ENCODE results near the gene ABCA7.
A peak's percentile ranks its signal among the peaks of the same experiment; 100 is the strongest.

The ABCA7 gene

GRCh38 chr19:1076046-1076386 lies 36.1 kb downstream of the ABCA7 start:
- H3K4me2 ChIP-seq, result no peak overlapping the region

GRCh38 chr19:1076951-1077350 lies 37.0 kb downstream of the ABCA7 start:
- no peak overlapping the region for H3K9ac ChIP-seq
- no peaks in the 10 kb centered on the region for H3K36me3 ChIP-seq (ENCODE audit: insufficient read depth)
- peak overlapping the region; percentile 22 for H3K4me2 ChIP-seq

More at GRCh38 chr19:1076046-1076386, 36.1 kb downstream of the ABCA7 start:
- H3K79me2 ChIP-seq (ENCODE audit: insufficient read depth, low read depth), result no peaks in the 10 kb centered on the region
- no peaks in the 10 kb centered on the region for H3K27me3 ChIP-seq (ENCODE audit: insufficient read depth, low read depth)
- H3K27ac ChIP-seq, result no peak overlapping the region; the same call in 1 of the 2 replicates
- H4K20me1 ChIP-seq (ENCODE audit: insufficient read depth), result no peaks in the 10 kb centered on the region
- H3K4me3 ChIP-seq (IDR thresholded peaks at IDR 0.05; ENCODE audit: insufficient read depth, low read depth, low read length), result no peak overlapping the region
- peaks cover 29% of the 10 kb centered on the region for H3K4me1 ChIP-seq (ENCODE audit: low read depth, poor library complexity, severe bottlenecking)
- TF ChIP-seq CTCF (conservative IDR thresholded peaks at IDR 0.05; ENCODE audit: low read depth, low read length), result no peak
- no peak overlapping the region for H3K9ac ChIP-seq
- H2AFZ ChIP-seq (ENCODE audit: low read depth), result no peak overlapping the region
- H3K36me3 ChIP-seq (ENCODE audit: insufficient read depth), result no peaks in the 10 kb centered on the region

GRCh38 chr19:1079566-1080111 lies 39.7 kb downstream of the ABCA7 start:
- Histone ChIP-seq H3K4me3 (IDR thresholded peaks at IDR 0.05; ENCODE audit: insufficient read depth, low read depth, low read length) (no peak overlapping the region), H3K27me3 (ENCODE audit: insufficient read depth, low read depth) (no peaks in the 10 kb centered on the region), H3K9ac (no peak overlapping the region), H3K4me1 (ENCODE audit: low read depth, poor library complexity, severe bottlenecking) (peaks cover 29% of the 10 kb centered on the region), H4K20me1 (ENCODE audit: insufficient read depth) (no peaks in the 10 kb centered on the region), H3K27ac (no peak overlapping the region), H3K36me3 (ENCODE audit: insufficient read depth) (no peaks in the 10 kb centered on the region), H3K4me2 (no peak overlapping the region), H2AFZ (ENCODE audit: low read depth) (no peak overlapping the region), H3K79me2 (ENCODE audit: insufficient read depth, low read depth) (no peaks in the 10 kb centered on the region)
- no peak for TF ChIP-seq CTCF (conservative IDR thresholded peaks at IDR 0.05; ENCODE audit: low read depth, low read length)

More at GRCh38 chr19:1076951-1077350, 37.0 kb downstream of the ABCA7 start:
- no peaks in the 10 kb centered on the region for H3K79me2 ChIP-seq (ENCODE audit: insufficient read depth, low read depth)
- H2AFZ ChIP-seq (ENCODE audit: low read depth), result no peak overlapping the region
- peaks cover 29% of the 10 kb centered on the region for H3K4me1 ChIP-seq (ENCODE audit: low read depth, poor library complexity, severe bottlenecking)
- no peak for TF ChIP-seq CTCF (conservative IDR thresholded peaks at IDR 0.05; ENCODE audit: low read depth, low read length)
- H3K27me3 ChIP-seq (ENCODE audit: insufficient read depth, low read depth), result no peaks in the 10 kb centered on the region
- peak overlapping the region; percentile 38; the same call in 1 of the 2 replicates for H3K27ac ChIP-seq
- H4K20me1 ChIP-seq (ENCODE audit: insufficient read depth), result no peaks in the 10 kb centered on the region
- H3K4me3 ChIP-seq (IDR thresholded peaks at IDR 0.05; ENCODE audit: insufficient read depth, low read depth, low read length), result no peak overlapping the region

GRCh38 chr19:1080360-1081161 lies 40.7 kb downstream of the ABCA7 start:
- TF ChIP-seq CTCF (conservative IDR thresholded peaks at IDR 0.05; ENCODE audit: low read depth, low read length), result no peak
- H2AFZ ChIP-seq (ENCODE audit: low read depth), result no peak overlapping the region
- H3K4me1 ChIP-seq (ENCODE audit: low read depth, poor library complexity, severe bottlenecking), result peaks cover 21% of the 10 kb centered on the region
- no peaks in the 10 kb centered on the region for H3K79me2 ChIP-seq (ENCODE audit: insufficient read depth, low read depth)
- no peaks in the 10 kb centered on the region for H3K27me3 ChIP-seq (ENCODE audit: insufficient read depth, low read depth)
- H3K27ac ChIP-seq, result no peak overlapping the region
- no peaks in the 10 kb centered on the region for H3K36me3 ChIP-seq (ENCODE audit: insufficient read depth)
- no peak overlapping the region for H3K4me2 ChIP-seq
- H4K20me1 ChIP-seq (ENCODE audit: insufficient read depth), result no peaks in the 10 kb centered on the region
- no peak overlapping the region for H3K4me3 ChIP-seq (IDR thresholded peaks at IDR 0.05; ENCODE audit: insufficient read depth, low read depth, low read length)
- H3K9ac ChIP-seq, result no peak overlapping the region

Data from KMS-11 (cell line).